HCT116 (cell line): Measurements from ENCODE around the gene PFDN5. TPM values are rescaled to one million over a fixed set of nuclear protein-coding genes. Genes with fewer than 3 reads are reported as not detected.

Source experiments
- ATAC-seq: fragments of 200-7000 bp; cut with Tn5 transposase; 2 replicates; pipeline ENCODE4 v1.9.1; 2020; ENCODE audit warnings: mild to moderate bottlenecking, moderate library complexity
- BruUV-seq: library from RNA; stranded (reverse); fragments of 400-500 nt; replicated peaks from 2 replicates; lab custom pipeline; 2021; lab: Mats Ljungman, UMichigan
- CTCF ChIA-PET: fragments of 300-600 bp; sonication (Branson Sonifier 250); formaldehyde crosslinking; loops from one replicate; lab custom pipeline; 2021; ENCODE audit warnings: antibody characterized with exemption; lab: Charles Lee
- POLR2A ChIA-PET: fragments of 300-600, 350-600 bp; sonication (Branson Sonifier 250); formaldehyde crosslinking; loops from one replicate; lab custom pipeline; 2021; ENCODE audit warnings: antibody characterized with exemption; lab: Charles Lee
- RAD21 ChIA-PET, 2 experiments: fragments of 300-600 bp; sonication (Branson Sonifier 250); formaldehyde crosslinking; loops; one replicate each; lab custom pipeline; 2023; ENCODE audit warnings: low total read pairs in 2 of 2; ENCODE audit not compliant: uncharacterized antibody in 2 of 2, unreplicated experiment in 2 of 2, low non-redundant PET in 1 of 2; lab: Charles Lee
- DNase-seq: peaks from one replicate; pipeline ENCODE4 v3.0.0-alpha.2; 2010; ENCODE audit warnings: low read depth, low spot score
- H2AFZ ChIP-seq: fragments of 200-600 bp; shearing (Covaris generic), sonication (generic); 2 replicates; pipeline ENCODE4 v1.6.1; 2017; ENCODE audit warnings: low read depth, mixed run types, mixed read lengths, antibody characterized with exemption, low read length; ENCODE audit not compliant: poor library complexity, severe bottlenecking
- H3K27ac ChIP-seq: 2 replicates; pipeline ENCODE4 v1.5.1; 2012; ENCODE audit warnings: low read depth, low read length
- H3K27me3 ChIP-seq: fragments of 200-600 bp; sonication (generic); 2 replicates; pipeline ENCODE4 v1.6.1; 2016; ENCODE audit warnings: mixed run types, low read length, mixed read lengths; ENCODE audit not compliant: insufficient read depth
- H3K36me3 ChIP-seq, 2 experiments: fragments of 200-500 bp in 1 of 2; fragments of 200-600 bp in 1 of 2; sonication (Bioruptor generic) in 1 of 2; sonication (generic) in 1 of 2; 2 replicates each; pipeline versions ENCODE4 v1.5.1 to v1.6.1; 2014 to 2016; ENCODE audit warnings: low read length in 2 of 2, inconsistent platforms in 1 of 2, mixed read lengths in 1 of 2, mixed run types in 1 of 2; ENCODE audit not compliant: insufficient read depth in 2 of 2, control insufficient read depth in 1 of 2
- H3K4me1 ChIP-seq, 2 experiments: fragments of 200-600 bp in 1 of 2; sonication (generic) in 1 of 2; 2 replicates each; pipeline versions ENCODE4 v1.5.1 to v1.6.1; 2012 to 2017; ENCODE audit warnings: low read length in 2 of 2, inconsistent platforms in 1 of 2, mild to moderate bottlenecking in 1 of 2, mixed read lengths in 1 of 2, mixed run types in 1 of 2, moderate library complexity in 1 of 2; ENCODE audit not compliant: insufficient read depth in 2 of 2, control insufficient read depth in 1 of 2
- H3K4me2 ChIP-seq: fragments of 200-600 bp; sonication (generic); 2 replicates; pipeline ENCODE4 v1.6.1; 2017; ENCODE audit warnings: mixed run types, low read length, mixed read lengths
- H3K4me3 ChIP-seq, 2 experiments: fragments of 200-600 bp in 1 of 2; sonication (generic) in 1 of 2; replicated peaks in 1 of 2; 2 replicates each; pipeline ENCODE4 v1.5.1; 2011 to 2016; ENCODE audit warnings: low read length in 2 of 2, control low read depth in 1 of 2, low read depth in 1 of 2, mild to moderate bottlenecking in 1 of 2, mixed read lengths in 1 of 2, mixed run types in 1 of 2
- H3K79me2 ChIP-seq: fragments of 200-600 bp; sonication (generic); 2 replicates; pipeline ENCODE4 v1.6.1; 2017; ENCODE audit warnings: mild to moderate bottlenecking, mixed run types, low read length, moderate library complexity, mixed read lengths; ENCODE audit not compliant: insufficient read depth
- H3K9ac ChIP-seq: fragments of 200-600 bp; sonication (generic); 2 replicates; pipeline ENCODE4 v1.6.1; 2016; ENCODE audit warnings: low read length, mixed read lengths
- H3K9me2 ChIP-seq: fragments of 200-600 bp; sonication (generic), shearing (Covaris generic); 2 replicates; pipeline ENCODE4 v1.6.1; 2017; ENCODE audit warnings: mixed run types, mild to moderate bottlenecking, moderate library complexity; ENCODE audit not compliant: insufficient read depth
- H3K9me3 ChIP-seq, 2 experiments: fragments of 200-500 bp in 1 of 2; fragments of 200-600 bp in 1 of 2; sonication (Bioruptor generic) in 1 of 2; sonication (generic) in 1 of 2; 2 replicates each; pipeline ENCODE4 v1.6.1; 2014 to 2017; ENCODE audit warnings: low read length in 2 of 2, mixed read lengths in 2 of 2, inconsistent platforms in 1 of 2, low read depth in 1 of 2, mild to moderate bottlenecking in 1 of 2, mixed run types in 1 of 2, moderate library complexity in 1 of 2; ENCODE audit not compliant: control insufficient read depth in 1 of 2, insufficient read depth in 1 of 2
- H4K20me1 ChIP-seq: fragments of 200-600 bp; sonication (generic), shearing (Covaris generic); 2 replicates; pipeline ENCODE4 v1.6.1; 2017; ENCODE audit warnings: mixed run types, mild to moderate bottlenecking, moderate library complexity; ENCODE audit not compliant: insufficient read depth
- EZH2 ChIP-seq: fragments of 200-600 bp; sonication (generic); IDR thresholded peaks from 2 replicates; pipeline ENCODE4 v1.6.1; 2017; ENCODE audit warnings: antibody characterized with exemption, mixed run types
- JUND ChIP-seq: IDR thresholded peaks from 2 replicates; pipeline ENCODE4 v1.6.1; 2012
- RAD21 ChIP-seq: IDR thresholded peaks from 2 replicates; pipeline ENCODE4 v1.6.1; 2012; ENCODE audit warnings: low read depth, mild to moderate bottlenecking
- SIN3A ChIP-seq: IDR thresholded peaks from 2 replicates; pipeline ENCODE4 v1.6.1; 2012; ENCODE audit warnings: low read depth
- TCF7L2 ChIP-seq: IDR thresholded peaks from 2 replicates; pipeline ENCODE4 v1.7.0; 2011; ENCODE audit warnings: borderline replicate concordance, inconsistent platforms; ENCODE audit not compliant: insufficient read depth, insufficient read length; ENCODE audit errors: extremely low read depth
- ZFX ChIP-seq: fragments of 450-650 bp; IDR thresholded peaks from 2 replicates; pipeline ENCODE4 v1.6.1; 2017
- intact Hi-C: fragments of 100-400 bp; cut with micrococcal nuclease; formaldehyde crosslinking; loops from 2 replicates; pipeline ENCODE4 v1.10.0; 2022
- total RNA-seq: library from RNA; stranded (reverse); gene quantifications from one replicate; pipeline ENCODE4 v1.2.1, GENCODE V29; 2021; ENCODE audit not compliant: unreplicated experiment
- TF ChIP-seq, protein P1 (sequence below), 3 experiments: fragments of 200-600 bp in 1 of 3; sonication (generic) in 1 of 3; IDR thresholded peaks in 2 of 3; conservative IDR thresholded peaks in 1 of 3; 2 replicates each; pipeline ENCODE4 v1.5.1; 2012 to 2017; ENCODE audit warnings: low read depth in 2 of 3, low read length in 2 of 3, antibody characterized with exemption in 1 of 3, borderline replicate concordance in 1 of 3, control low read depth in 1 of 3, mild to moderate bottlenecking in 1 of 3, mixed read lengths in 1 of 3, mixed run types in 1 of 3, moderate library complexity in 1 of 3; ENCODE audit not compliant: insufficient read depth in 1 of 3
- TF ChIP-seq, protein P2 (sequence below): IDR thresholded peaks from 2 replicates; pipeline ENCODE4 v1.6.1; 2011; ENCODE audit warnings: mild to moderate bottlenecking, low read length, moderate library complexity; ENCODE audit not compliant: insufficient replicate concordance; ENCODE audit errors: extremely low read depth

PFDN5 gene
- total RNA-seq, 1 experiment from 2014 or later: 318 TPM

DNA sequence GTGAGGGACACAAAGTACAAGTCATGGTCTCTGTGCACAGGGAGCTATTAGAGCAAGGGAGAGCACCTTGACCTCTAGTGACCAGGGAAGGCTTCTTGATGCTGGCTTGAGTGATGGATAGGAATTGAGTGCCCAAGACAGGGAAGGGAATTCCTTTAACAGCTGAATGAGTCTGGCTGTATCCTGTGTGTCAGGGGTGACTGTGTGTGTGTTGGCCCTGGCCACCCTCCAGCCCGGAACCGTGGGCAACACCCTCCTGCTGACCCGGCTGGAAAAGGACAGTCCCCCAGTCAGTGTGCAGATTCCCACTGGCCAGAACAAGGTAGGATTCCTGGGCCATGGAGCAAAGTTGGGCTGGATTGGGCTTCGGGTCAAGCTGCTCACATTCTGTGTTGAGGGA, 5.5 kb upstream of the PFDN5 start:
- Histone ChIP-seq H3K4me2 (no peak overlapping the region), H3K36me3 (peaks cover 38 to 40% of the 10 kb centered on the region in 2 experiments; a peak in 3 of 4 replicates), H3K79me2 (no peaks in the 10 kb centered on the region), H3K4me1 (peaks cover 3% of the 10 kb centered on the region in 2 experiments), H4K20me1 (no peaks in the 10 kb centered on the region), H3K9me3 (no peaks in the 10 kb centered on the region), H3K9me2 (no peaks in the 10 kb centered on the region), H3K4me3 (no peak overlapping the region), H3K9ac (no peak overlapping the region), H2AFZ (no peak overlapping the region), H3K27me3 (no peaks in the 10 kb centered on the region), H3K27ac (no peak overlapping the region)
- ATAC-seq (no peak), DNase-seq (no peak)
- CTCF ChIA-PET: interaction anchor here (0.8 kb wide), 2 partner anchors 73 to 76 kb away, joined by 3 read pairs; no protein-coding TSS in a partner anchor
- POLR2A ChIA-PET: no interaction called here
- intact Hi-C loops: loop anchor here (10.0 kb wide), 1 partner anchor 225 kb away; no protein-coding TSS in a partner anchor
- RAD21 ChIA-PET: interaction anchor here in 1 of 2 experiments (1.0 kb wide), 1 partner anchor 76 kb away, joined by 3 read pairs; no protein-coding TSS in a partner anchor
- TF ChIP-seq, protein P1, sequence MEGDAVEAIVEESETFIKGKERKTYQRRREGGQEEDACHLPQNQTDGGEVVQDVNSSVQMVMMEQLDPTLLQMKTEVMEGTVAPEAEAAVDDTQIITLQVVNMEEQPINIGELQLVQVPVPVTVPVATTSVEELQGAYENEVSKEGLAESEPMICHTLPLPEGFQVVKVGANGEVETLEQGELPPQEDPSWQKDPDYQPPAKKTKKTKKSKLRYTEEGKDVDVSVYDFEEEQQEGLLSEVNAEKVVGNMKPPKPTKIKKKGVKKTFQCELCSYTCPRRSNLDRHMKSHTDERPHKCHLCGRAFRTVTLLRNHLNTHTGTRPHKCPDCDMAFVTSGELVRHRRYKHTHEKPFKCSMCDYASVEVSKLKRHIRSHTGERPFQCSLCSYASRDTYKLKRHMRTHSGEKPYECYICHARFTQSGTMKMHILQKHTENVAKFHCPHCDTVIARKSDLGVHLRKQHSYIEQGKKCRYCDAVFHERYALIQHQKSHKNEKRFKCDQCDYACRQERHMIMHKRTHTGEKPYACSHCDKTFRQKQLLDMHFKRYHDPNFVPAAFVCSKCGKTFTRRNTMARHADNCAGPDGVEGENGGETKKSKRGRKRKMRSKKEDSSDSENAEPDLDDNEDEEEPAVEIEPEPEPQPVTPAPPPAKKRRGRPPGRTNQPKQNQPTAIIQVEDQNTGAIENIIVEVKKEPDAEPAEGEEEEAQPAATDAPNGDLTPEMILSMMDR (IDR thresholded peaks at IDR 0.05 in 2 of 3, conservative IDR thresholded peaks at IDR 0.05 in 1 of 3; ENCODE audit: borderline replicate concordance in 1 of 3, insufficient read depth in 1 of 3, low read depth in 2 of 3, low read length in 2 of 3): no peak
- TF ChIP-seq TCF7L2 (no peak), RAD21 (no peak), EZH2 (no peak), ZFX (no peak), SIN3A (no peak), JUND (no peak)
- TF ChIP-seq, protein P2, sequence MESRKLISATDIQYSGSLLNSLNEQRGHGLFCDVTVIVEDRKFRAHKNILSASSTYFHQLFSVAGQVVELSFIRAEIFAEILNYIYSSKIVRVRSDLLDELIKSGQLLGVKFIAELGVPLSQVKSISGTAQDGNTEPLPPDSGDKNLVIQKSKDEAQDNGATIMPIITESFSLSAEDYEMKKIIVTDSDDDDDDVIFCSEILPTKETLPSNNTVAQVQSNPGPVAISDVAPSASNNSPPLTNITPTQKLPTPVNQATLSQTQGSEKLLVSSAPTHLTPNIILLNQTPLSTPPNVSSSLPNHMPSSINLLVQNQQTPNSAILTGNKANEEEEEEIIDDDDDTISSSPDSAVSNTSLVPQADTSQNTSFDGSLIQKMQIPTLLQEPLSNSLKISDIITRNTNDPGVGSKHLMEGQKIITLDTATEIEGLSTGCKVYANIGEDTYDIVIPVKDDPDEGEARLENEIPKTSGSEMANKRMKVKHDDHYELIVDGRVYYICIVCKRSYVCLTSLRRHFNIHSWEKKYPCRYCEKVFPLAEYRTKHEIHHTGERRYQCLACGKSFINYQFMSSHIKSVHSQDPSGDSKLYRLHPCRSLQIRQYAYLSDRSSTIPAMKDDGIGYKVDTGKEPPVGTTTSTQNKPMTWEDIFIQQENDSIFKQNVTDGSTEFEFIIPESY: no peak
- BruUV-seq: no TSS peak
